Liver (tissue), 3 donors: ENCODE results near the gene NIT1.
A peak's percentile ranks its signal among the peaks of the same experiment; 100 is the strongest.

Source experiments
- ATF3 ChIP-seq: IDR thresholded peaks from 2 replicates; pipeline ENCODE4 v1.6.1; 2016; ENCODE audit warnings: antibody characterized with exemption
- CTCF ChIP-seq: fragments of 150-350 bp; IDR thresholded peaks from 2 replicates; pipeline ENCODE4 v1.5.1; 2017; ENCODE audit warnings: improper control_type of control experiment, low read depth, low read length; ENCODE audit not compliant: missing input control
- EGR1 ChIP-seq, 2 donors: IDR thresholded peaks; 2 replicates each; pipeline ENCODE4 v1.6.1; 2016 to 2018; ENCODE audit warnings: antibody characterized with exemption in 2 of 2, low read depth in 2 of 2
- JUND ChIP-seq, 2 donors: IDR thresholded peaks; 2 replicates each; pipeline ENCODE4 v1.6.1; 2016; ENCODE audit warnings: antibody characterized with exemption in 2 of 2
- NR2F2 ChIP-seq: IDR thresholded peaks from 2 replicates; pipeline ENCODE4 v1.6.1; 2016; ENCODE audit warnings: antibody characterized with exemption
- RAD21 ChIP-seq, 2 donors: IDR thresholded peaks; 2 replicates each; pipeline ENCODE4 v1.6.1; 2016; ENCODE audit warnings: antibody characterized with exemption in 2 of 2, mild to moderate bottlenecking in 2 of 2
- REST ChIP-seq: IDR thresholded peaks from 2 replicates; pipeline ENCODE4 v1.6.1; 2016; ENCODE audit warnings: antibody characterized with exemption, mild to moderate bottlenecking
- SP1 ChIP-seq: IDR thresholded peaks from 2 replicates; pipeline ENCODE4 v1.6.1; 2018; ENCODE audit warnings: antibody characterized with exemption, mild to moderate bottlenecking
- ZBTB33 ChIP-seq: IDR thresholded peaks from 2 replicates; pipeline ENCODE4 v1.6.1; 2016; ENCODE audit warnings: antibody characterized with exemption
- donor health status: healthy.
- donor health status: healthy.

GRCh38 chr1:161071886-161072371 is 46.0 kb upstream of the NIT1 start:
- no peak for TF ChIP-seq EGR1 (IDR thresholded peaks at IDR 0.05; ENCODE audit: low read depth in 2 of 2)
- TF ChIP-seq CTCF, result peak; percentile 60
- no peak for TF ChIP-seq ATF3
- TF ChIP-seq JUND (IDR thresholded peaks at IDR 0.05), result no peak
- TF ChIP-seq NR2F2, result no peak
- no peak for TF ChIP-seq SP1
- peak; percentile 65 to 80 for TF ChIP-seq RAD21 (IDR thresholded peaks at IDR 0.05)
- TF ChIP-seq REST, result no peak
- no peak for TF ChIP-seq ZBTB33
